HFFc6 (cell line): ENCODE results near the gene CEP170B. TPM values are rescaled to one million over a fixed set of nuclear protein-coding genes. Genes with fewer than 3 reads are reported as not detected.
A peak's percentile ranks its signal among the peaks of the same experiment; 100 is the strongest.

Experiments
- DNase-seq: peaks from one replicate; pipeline ENCODE4 v3.0.0-alpha.2; 2018
- H3K27ac Mint-ChIP-seq: 2 replicates; pipeline ENCODE4 v1.8.0; 2020; ENCODE audit warnings: mild to moderate bottlenecking, mixed read lengths
- H3K27me3 Mint-ChIP-seq: 2 replicates; pipeline ENCODE4 v1.8.0; 2021; ENCODE audit warnings: mild to moderate bottlenecking, moderate library complexity, mixed read lengths; ENCODE audit not compliant: insufficient read depth
- H3K36me3 Mint-ChIP-seq: 2 replicates; pipeline ENCODE4 v1.8.0; 2021; ENCODE audit warnings: low read depth, mixed read lengths
- H3K4me1 Mint-ChIP-seq: 2 replicates; pipeline ENCODE4 v1.8.0; 2020; ENCODE audit warnings: low read depth, mixed read lengths
- H3K4me3 Mint-ChIP-seq: 2 replicates; pipeline ENCODE4 v1.8.0; 2020; ENCODE audit warnings: mild to moderate bottlenecking, moderate library complexity, mixed read lengths
- H3K9me3 Mint-ChIP-seq: 2 replicates; pipeline ENCODE4 v1.8.0; 2020; ENCODE audit warnings: mild to moderate bottlenecking, mixed read lengths
- CTCF ChIP-seq: fragments of 200-600 bp; sonication (generic); IDR thresholded peaks from 2 replicates; pipeline ENCODE4 v1.5.0; 2021; ENCODE audit warnings: antibody characterized with exemption, mild to moderate bottlenecking
- long read RNA-seq: library from polyadenylated mRNA; unstranded; transcript quantifications from one replicate; pipeline ENCODE4 v2.0.0, GENCODE V29; 2019
- total RNA-seq, 6 experiments: library from RNA; stranded (reverse); fragmentation: NEBNext Ultra II Directional; extraction: Animal tissue kit (Norgen Biotek cat#: 25700); gene quantifications; 2 replicates in 1 of 6; 3 replicates in 5 of 6; pipeline ENCODE4 v1.2.3, GENCODE V29; 2021

The CEP170B gene
- total RNA-seq: 10 to 100 TPM; 29.9 to 34.9 (median 32.0) TPM
- long read RNA-seq, partial matches to known transcripts: 0 of 3 reads
- long read RNA-seq, other reads (novel, unspliced or antisense): 3 of 3 reads

- Mint-ChIP-seq H3K27me3 (peaks cover 4% of the 10 kb centered on the region; the same call in 1 of the 2 replicates), H3K36me3 (no peaks in the 10 kb centered on the region), H3K27ac (peak within 1 kb of the TSS; percentile 81), H3K4me1 (peaks cover 15% of the 10 kb centered on the region), H3K9me3 (no peaks in the 10 kb centered on the region), H3K4me3 (peak within 1 kb of the TSS; percentile 89)
- DNase-seq: no peak
- no peak for TF ChIP-seq CTCF
Measured at GRCh38 chr14:104865081-104865630, at the start of gene CEP170B. Gene CEP170B, plus strand, starts transcription at chr14:104865268. Its CDS starts 3,183 bp downstream, at chr14:104868451.

GRCh38 chr14:104816616-104816884 lies 48.5 kb upstream of the CEP170B start:
- peak overlapping the region; percentile 92 for H3K27ac Mint-ChIP-seq
- H3K4me1 Mint-ChIP-seq: peaks cover 20% of the 10 kb centered on the region
- no peaks in the 10 kb centered on the region; the same call in none of the 2 replicates for H3K27me3 Mint-ChIP-seq
- H3K9me3 Mint-ChIP-seq: no peaks in the 10 kb centered on the region
- H3K36me3 Mint-ChIP-seq: no peaks in the 10 kb centered on the region; the same call in 1 of the 2 replicates
- peak overlapping the region; percentile 92 for H3K4me3 Mint-ChIP-seq
- TF ChIP-seq CTCF: no peak
- no peak for DNase-seq

- H3K4me1 Mint-ChIP-seq: peaks cover 23% of the 10 kb centered on the region
- no peak for DNase-seq
- no peaks in the 10 kb centered on the region; the same call in 1 of the 2 replicates for H3K36me3 Mint-ChIP-seq
- H3K27ac Mint-ChIP-seq: no peak overlapping the region
- no peaks in the 10 kb centered on the region for H3K9me3 Mint-ChIP-seq
- H3K4me3 Mint-ChIP-seq: no peak overlapping the region
- no peak for TF ChIP-seq CTCF
- H3K27me3 Mint-ChIP-seq: no peaks in the 10 kb centered on the region; the same call in none of the 2 replicates
Measured at GRCh38 chr14:104817930-104818713, 46.9 kb upstream of the CEP170B start.

- no peaks in the 10 kb centered on the region; the same call in 1 of the 2 replicates for H3K36me3 Mint-ChIP-seq
- no peaks in the 10 kb centered on the region for H3K9me3 Mint-ChIP-seq
- no peak overlapping the region for H3K4me3 Mint-ChIP-seq
- H3K27ac Mint-ChIP-seq: no peak overlapping the region
- no peak for DNase-seq
- peaks cover 22% of the 10 kb centered on the region for H3K4me1 Mint-ChIP-seq
- no peak for TF ChIP-seq CTCF
- no peaks in the 10 kb centered on the region; the same call in none of the 2 replicates for H3K27me3 Mint-ChIP-seq
Measured at GRCh38 chr14:104818714-104819161, 46.3 kb upstream of the CEP170B start.

- Mint-ChIP-seq H3K4me1 (peaks cover 16% of the 10 kb centered on the region), H3K9me3 (peaks cover under 1% of the 10 kb centered on the region; the same call in 1 of the 2 replicates), H3K27me3 (no peaks in the 10 kb centered on the region; the same call in none of the 2 replicates), H3K27ac (no peak overlapping the region), H3K36me3 (peaks cover under 1% of the 10 kb centered on the region; the same call in 1 of the 2 replicates), H3K4me3 (no peak overlapping the region)
- no peak for TF ChIP-seq CTCF
- DNase-seq: no peak
Measured at GRCh38 chr14:104819361-104819781, 45.7 kb upstream of the CEP170B start.
